ENCODE measurements around the gene ABCA4. TPM values are rescaled to one million over a fixed set of nuclear protein-coding genes. Genes with fewer than 3 reads are reported as not detected.

Gene ABCA4
- total and polyA plus RNA-seq, 4 donors: 0.08 to 0.63 (median 0.21) TPM

DNA sequence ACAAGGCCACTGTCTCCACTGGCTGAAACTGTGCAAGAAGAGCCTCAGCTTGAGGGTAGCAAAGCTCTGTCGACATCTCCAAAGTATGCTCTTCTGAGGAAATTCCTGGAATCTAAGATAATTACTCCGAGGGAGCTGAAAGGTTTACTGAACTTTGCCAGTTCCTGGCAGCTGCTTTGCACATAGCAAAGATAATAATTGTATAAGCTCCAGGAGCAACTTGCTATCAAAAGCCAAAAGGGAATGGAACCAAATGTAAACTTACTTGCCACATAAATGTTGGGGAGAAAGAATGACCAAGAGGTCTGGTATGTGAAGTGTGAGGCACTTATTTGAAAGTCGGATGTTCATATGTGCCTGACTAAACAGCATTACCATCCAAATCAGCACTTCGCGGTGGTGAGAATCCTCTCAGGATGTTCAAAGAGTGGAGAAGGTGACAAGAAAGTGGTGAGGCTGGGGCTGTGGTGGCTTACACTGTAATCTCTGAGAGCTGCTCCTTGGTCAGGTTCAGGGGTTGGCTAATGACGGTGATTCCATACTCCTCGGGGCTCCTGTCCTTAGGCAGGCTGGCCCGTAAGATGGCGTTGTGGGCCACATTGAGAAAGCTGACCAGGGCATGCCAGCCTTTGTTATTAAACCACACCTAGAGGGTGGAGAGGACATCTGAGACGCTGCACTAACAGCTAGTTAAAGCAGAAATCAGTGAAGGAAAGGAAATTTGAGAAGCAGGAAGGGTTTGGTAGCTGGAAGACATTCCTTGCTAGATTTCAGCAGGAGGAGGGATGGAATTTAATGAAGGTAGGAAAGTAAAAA is 100.0 kb downstream of the ABCA4 start:
- intact Hi-C loops (cut with DNase I): no loop called here
- 38 to 45% methylated on average over 10 of the region's 10 CpGs for WGBS, 2 donors
- H3K4me1 ChIP-seq (ENCODE audit: control insufficient read depth in 1 of 2, insufficient read depth in 2 of 2, low read length in 2 of 2): no peaks in the 10 kb centered on the region
- DNase-seq (no peak), ATAC-seq (ENCODE audit: low FRiP score) (no peak)
- no peaks in the 10 kb centered on the region for H3K27me3 ChIP-seq (ENCODE audit: control insufficient read depth in 1 of 2, insufficient read depth in 2 of 2, low read length in 1 of 2)
- H3K27ac ChIP-seq (ENCODE audit: low read depth in 1 of 2, low read length in 2 of 2): no peak overlapping the region
- no peaks in the 10 kb centered on the region for H3K36me3 ChIP-seq (ENCODE audit: control insufficient read depth in 1 of 2, insufficient read depth in 2 of 2, low read length in 1 of 2)
- no peaks in the 10 kb centered on the region for H3K9me3 ChIP-seq (ENCODE audit: control insufficient read depth, low read length)
- H3K4me3 ChIP-seq (ENCODE audit: low read length in 2 of 2): no peak overlapping the region

DNA sequence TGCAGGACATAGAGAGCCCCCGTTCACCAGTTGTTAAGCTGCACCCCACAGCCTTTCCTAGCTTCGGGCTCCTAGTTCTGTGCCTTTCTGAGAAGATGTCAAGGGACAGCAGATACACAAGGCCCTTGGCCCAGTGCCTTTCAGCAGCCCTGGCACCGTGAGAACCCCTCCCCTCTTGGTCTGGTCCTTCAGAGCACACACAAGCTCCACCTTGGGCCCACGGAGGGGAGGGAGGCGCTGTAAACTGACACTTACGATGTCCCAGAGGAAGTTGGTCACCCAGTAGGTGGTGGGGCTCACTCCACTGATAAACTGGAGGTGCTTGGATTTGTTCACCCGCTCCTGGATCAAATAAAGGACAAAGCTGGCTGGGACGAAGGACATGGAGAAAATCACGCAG is 101.6 kb downstream of the ABCA4 start:
- ATAC-seq (ENCODE audit: low FRiP score): no peak
- intact Hi-C loops (cut with DNase I): no loop called here
- no peak overlapping the region for H3K27ac ChIP-seq (ENCODE audit: low read depth in 1 of 2, low read length in 2 of 2)
- H3K36me3 ChIP-seq (ENCODE audit: control insufficient read depth in 1 of 2, insufficient read depth in 2 of 2, low read length in 1 of 2): no peaks in the 10 kb centered on the region
- no peaks in the 10 kb centered on the region for H3K9me3 ChIP-seq (ENCODE audit: control insufficient read depth, low read length)
- 92 to 96% methylated on average over 9 of the region's 9 CpGs for WGBS, 2 donors
- no peaks in the 10 kb centered on the region for H3K27me3 ChIP-seq (ENCODE audit: control insufficient read depth in 1 of 2, insufficient read depth in 2 of 2, low read length in 1 of 2)
- DNase-seq: no peak
- no peaks in the 10 kb centered on the region for H3K4me1 ChIP-seq (ENCODE audit: control insufficient read depth in 1 of 2, insufficient read depth in 2 of 2, low read length in 2 of 2)
- H3K4me3 ChIP-seq (ENCODE audit: low read length in 2 of 2): no peak overlapping the region

GRCh38 chr1:94017155-94017829 is 103.7 kb downstream of the ABCA4 start:
- Histone ChIP-seq H3K4me3 (ENCODE audit: low read length in 2 of 2) (no peak overlapping the region), H3K9me3 (ENCODE audit: control insufficient read depth, low read length) (no peaks in the 10 kb centered on the region), H3K27ac (ENCODE audit: low read depth in 1 of 2, low read length in 2 of 2) (no peak overlapping the region), H3K36me3 (ENCODE audit: control insufficient read depth in 1 of 2, insufficient read depth in 2 of 2, low read length in 1 of 2) (no peaks in the 10 kb centered on the region), H3K4me1 (ENCODE audit: control insufficient read depth in 1 of 2, insufficient read depth in 2 of 2, low read length in 2 of 2) (no peaks in the 10 kb centered on the region), H3K27me3 (ENCODE audit: control insufficient read depth in 1 of 2, insufficient read depth in 2 of 2, low read length in 1 of 2) (no peaks in the 10 kb centered on the region)
- WGBS, 2 donors: 61 to 71% methylated on average over 6 of the region's 6 CpGs
- intact Hi-C loops (cut with DNase I): no loop called here
- DNase-seq: no peak
- ATAC-seq (ENCODE audit: low FRiP score): no peak

- 91 to 93% methylated on average over 3 of the region's 3 CpGs for WGBS, 2 donors
- H3K4me3 ChIP-seq (ENCODE audit: low read length in 2 of 2): no peak overlapping the region
- intact Hi-C loops (cut with DNase I): no loop called here
- no peak overlapping the region for H3K27ac ChIP-seq (ENCODE audit: low read depth in 1 of 2, low read length in 2 of 2)
- DNase-seq (no peak), ATAC-seq (ENCODE audit: low FRiP score) (no peak)
- no peaks in the 10 kb centered on the region for H3K4me1 ChIP-seq (ENCODE audit: control insufficient read depth in 1 of 2, insufficient read depth in 2 of 2, low read length in 2 of 2)
- no peaks in the 10 kb centered on the region for H3K27me3 ChIP-seq (ENCODE audit: control insufficient read depth in 1 of 2, insufficient read depth in 2 of 2, low read length in 1 of 2)
- no peaks in the 10 kb centered on the region for H3K36me3 ChIP-seq (ENCODE audit: control insufficient read depth in 1 of 2, insufficient read depth in 2 of 2, low read length in 1 of 2)
- no peaks in the 10 kb centered on the region for H3K9me3 ChIP-seq (ENCODE audit: control insufficient read depth, low read length)
Observed at GRCh38 chr1:94015489-94015817, 105.5 kb downstream of the ABCA4 start.

DNA sequence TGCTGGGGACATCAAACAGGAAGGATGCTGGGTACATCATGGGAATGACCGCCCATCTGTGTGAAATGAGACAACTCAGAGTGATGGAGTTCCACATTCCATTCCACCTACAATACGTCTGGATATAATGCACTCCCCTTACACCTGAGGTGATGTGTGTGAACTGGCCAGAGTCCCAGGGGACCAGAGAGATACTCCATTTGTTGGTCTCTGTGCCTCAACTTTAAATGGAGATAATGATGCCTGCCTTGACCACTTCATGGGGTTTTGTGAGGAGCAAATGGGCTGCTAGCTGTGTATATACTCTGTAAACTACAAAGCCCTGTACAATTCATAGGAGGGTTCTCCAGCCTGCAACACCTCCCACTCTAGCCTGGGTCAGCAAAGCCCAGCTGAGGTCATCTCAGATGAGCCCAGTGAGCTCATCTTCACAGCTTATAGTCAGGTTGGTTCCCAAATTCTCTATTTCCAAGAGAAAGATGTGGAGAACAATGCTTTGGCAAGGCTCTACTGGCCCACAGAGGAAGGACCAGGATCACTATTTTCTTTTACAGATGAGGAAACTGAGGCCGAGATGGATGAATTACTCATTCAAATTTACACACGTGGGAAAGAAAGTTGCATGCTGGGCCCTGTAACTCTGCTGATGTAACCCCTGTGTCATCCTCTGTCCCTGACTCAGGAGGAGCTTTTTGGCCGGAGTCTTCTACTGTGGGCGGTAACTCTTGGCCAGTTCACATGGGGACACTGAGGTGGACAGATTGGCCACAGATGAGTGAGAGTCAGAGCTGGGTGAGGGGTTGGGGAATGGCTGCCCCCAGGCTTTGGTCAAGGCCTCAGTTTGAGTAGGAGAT is 106.1 kb downstream of the ABCA4 start:
- Histone ChIP-seq H3K36me3 (ENCODE audit: control insufficient read depth in 1 of 2, insufficient read depth in 2 of 2, low read length in 1 of 2) (no peaks in the 10 kb centered on the region), H3K9me3 (ENCODE audit: control insufficient read depth, low read length) (no peaks in the 10 kb centered on the region), H3K4me1 (ENCODE audit: control insufficient read depth in 1 of 2, insufficient read depth in 2 of 2, low read length in 2 of 2) (no peaks in the 10 kb centered on the region), H3K27ac (ENCODE audit: low read depth in 1 of 2, low read length in 2 of 2) (no peak overlapping the region), H3K4me3 (ENCODE audit: low read length in 2 of 2) (no peak overlapping the region), H3K27me3 (ENCODE audit: control insufficient read depth in 1 of 2, insufficient read depth in 2 of 2, low read length in 1 of 2) (no peaks in the 10 kb centered on the region)
- 84 to 86% methylated on average over 6 of the region's 6 CpGs for WGBS, 2 donors
- DNase-seq (no peak), ATAC-seq (ENCODE audit: low FRiP score) (no peak)
- intact Hi-C loops (cut with DNase I): no loop called here

DNA sequence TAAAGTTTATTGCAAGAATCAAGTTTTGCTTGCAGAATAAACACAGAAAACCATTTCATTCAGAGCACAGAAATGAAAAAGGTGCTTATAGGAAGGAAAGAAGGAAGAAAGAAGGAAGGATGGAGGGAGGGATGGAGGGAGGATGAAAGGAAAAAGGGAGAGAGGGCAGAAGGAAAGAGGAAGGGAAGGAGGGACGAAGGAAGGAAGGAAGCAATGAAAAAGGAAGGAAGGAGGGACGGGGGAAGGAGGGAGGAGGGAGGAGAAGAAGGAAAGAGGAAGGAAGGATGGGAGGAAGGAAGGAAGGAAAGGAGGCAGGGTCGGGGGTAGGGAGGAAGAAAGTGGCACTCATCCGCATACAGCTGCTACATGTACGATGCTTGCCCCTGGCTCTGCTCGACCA is 106.9 kb downstream of the ABCA4 start:
- H3K36me3 ChIP-seq (ENCODE audit: control insufficient read depth in 1 of 2, insufficient read depth in 2 of 2, low read length in 1 of 2): no peaks in the 10 kb centered on the region
- no peak overlapping the region for H3K4me3 ChIP-seq (ENCODE audit: low read length in 2 of 2)
- no peak for ATAC-seq (ENCODE audit: low FRiP score)
- H3K27me3 ChIP-seq (ENCODE audit: control insufficient read depth in 1 of 2, insufficient read depth in 2 of 2, low read length in 1 of 2): no peaks in the 10 kb centered on the region
- H3K9me3 ChIP-seq (ENCODE audit: control insufficient read depth, low read length): no peaks in the 10 kb centered on the region
- WGBS, 2 donors: 84 to 94% methylated on average over 6 of the region's 6 CpGs
- no peak overlapping the region for H3K27ac ChIP-seq (ENCODE audit: low read depth in 1 of 2, low read length in 2 of 2)
- intact Hi-C loops (cut with DNase I): no loop called here
- no peak for DNase-seq
- no peaks in the 10 kb centered on the region for H3K4me1 ChIP-seq (ENCODE audit: control insufficient read depth in 1 of 2, insufficient read depth in 2 of 2, low read length in 2 of 2)

DNA sequence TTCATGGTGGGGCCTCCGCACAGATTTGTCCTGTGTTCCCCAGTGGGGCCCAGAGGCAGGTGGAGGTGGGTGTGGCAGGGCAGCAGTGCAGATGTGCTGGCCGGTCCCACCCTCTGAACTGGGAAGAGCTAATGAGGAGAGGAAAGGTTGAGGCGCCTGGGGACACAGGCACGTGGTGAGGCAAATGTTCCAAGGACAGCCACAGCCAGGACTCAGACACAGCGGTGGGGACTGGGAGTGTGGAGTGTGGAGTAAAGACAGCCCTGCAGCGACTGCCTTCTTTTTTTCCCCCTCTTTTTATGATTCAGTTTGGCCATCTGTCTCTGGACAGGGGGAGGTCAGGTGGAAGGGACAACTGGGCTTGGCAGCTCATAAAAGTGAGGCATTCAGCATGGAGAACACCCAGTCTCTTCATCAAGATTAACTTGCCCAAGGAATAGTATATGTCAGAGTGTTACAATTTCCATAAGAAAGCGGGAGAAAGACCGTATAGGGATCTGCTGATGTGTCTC is 107.5 kb downstream of the ABCA4 start:
- intact Hi-C loops (cut with DNase I): no loop called here
- Histone ChIP-seq H3K27ac (ENCODE audit: low read depth in 1 of 2, low read length in 2 of 2) (no peak overlapping the region), H3K4me1 (ENCODE audit: control insufficient read depth in 1 of 2, insufficient read depth in 2 of 2, low read length in 2 of 2) (no peaks in the 10 kb centered on the region), H3K36me3 (ENCODE audit: control insufficient read depth in 1 of 2, insufficient read depth in 2 of 2, low read length in 1 of 2) (no peaks in the 10 kb centered on the region), H3K9me3 (ENCODE audit: control insufficient read depth, low read length) (no peaks in the 10 kb centered on the region), H3K4me3 (ENCODE audit: low read length in 2 of 2) (no peak overlapping the region), H3K27me3 (ENCODE audit: control insufficient read depth in 1 of 2, insufficient read depth in 2 of 2, low read length in 1 of 2) (no peaks in the 10 kb centered on the region)
- 82 to 86% methylated on average over 8 of the region's 8 CpGs for WGBS, 2 donors
- DNase-seq: no peak
- ATAC-seq (ENCODE audit: low FRiP score): no peak

- no peaks in the 10 kb centered on the region for H3K4me1 ChIP-seq (ENCODE audit: control insufficient read depth in 1 of 2, insufficient read depth in 2 of 2, low read length in 2 of 2)
- WGBS, 2 donors: 74 to 75% methylated on average over 19 of the region's 19 CpGs
- ATAC-seq (ENCODE audit: low FRiP score) (no peak), DNase-seq (no peak)
- intact Hi-C loops (cut with DNase I): no loop called here
- H3K27me3 ChIP-seq (ENCODE audit: control insufficient read depth in 1 of 2, insufficient read depth in 2 of 2, low read length in 1 of 2): no peaks in the 10 kb centered on the region
- no peak overlapping the region for H3K27ac ChIP-seq (ENCODE audit: low read depth in 1 of 2, low read length in 2 of 2)
- H3K4me3 ChIP-seq (ENCODE audit: low read length in 2 of 2): no peak overlapping the region
- H3K36me3 ChIP-seq (ENCODE audit: control insufficient read depth in 1 of 2, insufficient read depth in 2 of 2, low read length in 1 of 2): no peaks in the 10 kb centered on the region
- H3K9me3 ChIP-seq (ENCODE audit: control insufficient read depth, low read length): no peaks in the 10 kb centered on the region
Observed at GRCh38 chr1:94012708-94013366, 108.1 kb downstream of the ABCA4 start.

All from aorta (tissue), 5 donors.